Measurements from ENCODE around the gene BCL6. TPM values are rescaled to one million over a fixed set of nuclear protein-coding genes. Genes with fewer than 3 reads are reported as not detected.

The BCL6 gene
- total and polyA plus RNA-seq, 10 of the 15 experiments (the other 5 are each of a cell fraction or from before 2014, with no cell fraction given): 0.04 to 0.85 (median 0.15) TPM

DNA sequence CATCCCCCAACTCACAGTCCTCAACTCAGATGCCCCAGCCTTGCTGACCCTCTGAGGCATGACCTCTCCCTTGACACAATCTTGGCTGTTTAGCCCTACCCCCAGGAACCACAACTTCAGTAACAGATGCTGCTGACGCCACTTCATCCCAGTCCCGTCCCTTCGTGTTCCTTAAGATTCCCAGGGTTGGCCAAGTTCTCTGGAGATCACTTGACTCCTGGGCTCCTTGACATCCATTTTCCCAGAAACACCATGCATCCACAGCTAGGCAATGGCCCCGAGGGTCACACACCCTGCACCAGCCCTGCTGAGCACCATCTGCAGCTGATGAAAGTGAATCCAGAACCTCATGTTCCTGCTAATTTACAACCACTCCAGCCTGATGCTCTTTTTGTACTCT, 49.8 kb downstream of the BCL6 start:
- Histone ChIP-seq H3K27ac (ENCODE audit: control insufficient read depth, insufficient read depth) (no peak overlapping the region), H3K79me2 (ENCODE audit: control insufficient read depth, insufficient read depth, low read length) (no peaks in the 10 kb centered on the region), H3K27me3 (replicated peaks in 1 of 2; ENCODE audit: control insufficient read depth in 2 of 2, insufficient read depth in 2 of 2, low read length in 1 of 2) (peaks cover 0 to 4% of the 10 kb centered on the region in 2 experiments; a peak in 3 of 4 replicates), H3K4me3 (no peak overlapping the region), H3K9me3 (replicated peaks; ENCODE audit: control insufficient read depth, insufficient read depth, low read length) (no peaks in the 10 kb centered on the region), H4K20me1 (ENCODE audit: control insufficient read depth, insufficient read depth) (no peaks in the 10 kb centered on the region), H3K4me2 (ENCODE audit: control insufficient read depth, insufficient read depth) (no peak overlapping the region), H3K36me3 (ENCODE audit: control insufficient read depth in 2 of 2, insufficient read depth in 2 of 2, low read length in 1 of 2) (no peaks in the 10 kb centered on the region), H3K9ac (ENCODE audit: control insufficient read depth, insufficient read depth, low read length) (no peak overlapping the region), H3K4me1 (ENCODE audit: control insufficient read depth, insufficient read depth, low read length) (no peaks in the 10 kb centered on the region), H2AFZ (ENCODE audit: control insufficient read depth, low read depth, low read length) (no peak overlapping the region)
- ATAC-seq (no peak), FAIRE-seq (no peak), DNase-seq (ENCODE audit: low read depth, low spot score) (no peak)
- WGBS (ENCODE audit: insufficient coverage, insufficient replicate concordance, low lambda C conversion rate, missing lambda C conversion rate): 39% methylated on average over 4 of the region's 4 CpGs
- in situ Hi-C loops (cut with MboI) (no loop called here), intact Hi-C loops (cut with micrococcal nuclease; ENCODE audit: unreplicated experiment) (no loop called here)
- SMC1A ChIA-PET (ENCODE audit: uncharacterized antibody, unreplicated experiment): no interaction called here
- BruUV-seq (replicated peaks): no TSS peak
- CTCF ChIA-PET: interaction anchor here (1.3 kb wide), 1 partner anchor 16 kb away, joined by 3 read pairs; no protein-coding TSS in a partner anchor
- POLR2A ChIA-PET: no interaction called here
- RAD21 ChIA-PET (ENCODE audit: unreplicated experiment): no interaction called here
- no peak for TF ChIP-seq ESRRA (IDR thresholded peaks at IDR 0.05; ENCODE audit: low read length)
- no peak for TF ChIP-seq CHD2 (IDR thresholded peaks at IDR 0.05; ENCODE audit: borderline replicate concordance, low read depth, low read length)
- no peak for TF ChIP-seq CHD4 (IDR thresholded peaks at IDR 0.05)
- TF ChIP-seq STAT3 (IDR thresholded peaks at IDR 0.05; ENCODE audit: low read depth, low read length): no peak
- TF ChIP-seq, protein P1, sequence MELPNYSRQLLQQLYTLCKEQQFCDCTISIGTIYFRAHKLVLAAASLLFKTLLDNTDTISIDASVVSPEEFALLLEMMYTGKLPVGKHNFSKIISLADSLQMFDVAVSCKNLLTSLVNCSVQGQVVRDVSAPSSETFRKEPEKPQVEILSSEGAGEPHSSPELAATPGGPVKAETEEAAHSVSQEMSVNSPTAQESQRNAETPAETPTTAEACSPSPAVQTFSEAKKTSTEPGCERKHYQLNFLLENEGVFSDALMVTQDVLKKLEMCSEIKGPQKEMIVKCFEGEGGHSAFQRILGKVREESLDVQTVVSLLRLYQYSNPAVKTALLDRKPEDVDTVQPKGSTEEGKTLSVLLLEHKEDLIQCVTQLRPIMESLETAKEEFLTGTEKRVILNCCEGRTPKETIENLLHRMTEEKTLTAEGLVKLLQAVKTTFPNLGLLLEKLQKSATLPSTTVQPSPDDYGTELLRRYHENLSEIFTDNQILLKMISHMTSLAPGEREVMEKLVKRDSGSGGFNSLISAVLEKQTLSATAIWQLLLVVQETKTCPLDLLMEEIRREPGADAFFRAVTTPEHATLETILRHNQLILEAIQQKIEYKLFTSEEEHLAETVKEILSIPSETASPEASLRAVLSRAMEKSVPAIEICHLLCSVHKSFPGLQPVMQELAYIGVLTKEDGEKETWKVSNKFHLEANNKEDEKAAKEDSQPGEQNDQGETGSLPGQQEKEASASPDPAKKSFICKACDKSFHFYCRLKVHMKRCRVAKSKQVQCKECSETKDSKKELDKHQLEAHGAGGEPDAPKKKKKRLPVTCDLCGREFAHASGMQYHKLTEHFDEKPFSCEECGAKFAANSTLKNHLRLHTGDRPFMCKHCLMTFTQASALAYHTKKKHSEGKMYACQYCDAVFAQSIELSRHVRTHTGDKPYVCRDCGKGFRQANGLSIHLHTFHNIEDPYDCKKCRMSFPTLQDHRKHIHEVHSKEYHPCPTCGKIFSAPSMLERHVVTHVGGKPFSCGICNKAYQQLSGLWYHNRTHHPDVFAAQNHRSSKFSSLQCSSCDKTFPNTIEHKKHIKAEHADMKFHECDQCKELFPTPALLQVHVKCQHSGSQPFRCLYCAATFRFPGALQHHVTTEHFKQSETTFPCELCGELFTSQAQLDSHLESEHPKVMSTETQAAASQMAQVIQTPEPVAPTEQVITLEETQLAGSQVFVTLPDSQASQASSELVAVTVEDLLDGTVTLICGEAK (IDR thresholded peaks at IDR 0.05; ENCODE audit: borderline replicate concordance): no peak
- TF ChIP-seq, protein P2, sequence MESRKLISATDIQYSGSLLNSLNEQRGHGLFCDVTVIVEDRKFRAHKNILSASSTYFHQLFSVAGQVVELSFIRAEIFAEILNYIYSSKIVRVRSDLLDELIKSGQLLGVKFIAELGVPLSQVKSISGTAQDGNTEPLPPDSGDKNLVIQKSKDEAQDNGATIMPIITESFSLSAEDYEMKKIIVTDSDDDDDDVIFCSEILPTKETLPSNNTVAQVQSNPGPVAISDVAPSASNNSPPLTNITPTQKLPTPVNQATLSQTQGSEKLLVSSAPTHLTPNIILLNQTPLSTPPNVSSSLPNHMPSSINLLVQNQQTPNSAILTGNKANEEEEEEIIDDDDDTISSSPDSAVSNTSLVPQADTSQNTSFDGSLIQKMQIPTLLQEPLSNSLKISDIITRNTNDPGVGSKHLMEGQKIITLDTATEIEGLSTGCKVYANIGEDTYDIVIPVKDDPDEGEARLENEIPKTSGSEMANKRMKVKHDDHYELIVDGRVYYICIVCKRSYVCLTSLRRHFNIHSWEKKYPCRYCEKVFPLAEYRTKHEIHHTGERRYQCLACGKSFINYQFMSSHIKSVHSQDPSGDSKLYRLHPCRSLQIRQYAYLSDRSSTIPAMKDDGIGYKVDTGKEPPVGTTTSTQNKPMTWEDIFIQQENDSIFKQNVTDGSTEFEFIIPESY (IDR thresholded peaks at IDR 0.05): no peak
- TF ChIP-seq, protein P3, sequence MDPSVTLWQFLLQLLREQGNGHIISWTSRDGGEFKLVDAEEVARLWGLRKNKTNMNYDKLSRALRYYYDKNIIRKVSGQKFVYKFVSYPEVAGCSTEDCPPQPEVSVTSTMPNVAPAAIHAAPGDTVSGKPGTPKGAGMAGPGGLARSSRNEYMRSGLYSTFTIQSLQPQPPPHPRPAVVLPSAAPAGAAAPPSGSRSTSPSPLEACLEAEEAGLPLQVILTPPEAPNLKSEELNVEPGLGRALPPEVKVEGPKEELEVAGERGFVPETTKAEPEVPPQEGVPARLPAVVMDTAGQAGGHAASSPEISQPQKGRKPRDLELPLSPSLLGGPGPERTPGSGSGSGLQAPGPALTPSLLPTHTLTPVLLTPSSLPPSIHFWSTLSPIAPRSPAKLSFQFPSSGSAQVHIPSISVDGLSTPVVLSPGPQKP (IDR thresholded peaks at IDR 0.05; ENCODE audit: low read depth, low read length): no peak
- no peak for TF ChIP-seq PAX8 (IDR thresholded peaks at IDR 0.05)
- TF ChIP-seq NR2F1 (conservative IDR thresholded peaks at IDR 0.05): no peak
- TF ChIP-seq SIX5 (IDR thresholded peaks at IDR 0.05; ENCODE audit: low read depth, low read length, severe bottlenecking): no peak
- TF ChIP-seq, protein P4, sequence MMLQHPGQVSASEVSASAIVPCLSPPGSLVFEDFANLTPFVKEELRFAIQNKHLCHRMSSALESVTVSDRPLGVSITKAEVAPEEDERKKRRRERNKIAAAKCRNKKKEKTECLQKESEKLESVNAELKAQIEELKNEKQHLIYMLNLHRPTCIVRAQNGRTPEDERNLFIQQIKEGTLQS (IDR thresholded peaks at IDR 0.05; ENCODE audit: borderline replicate concordance, extremely low read depth, low read depth, low read length): no peak
- no peak for TF ChIP-seq GATAD2B (conservative IDR thresholded peaks at IDR 0.05; ENCODE audit: low read depth)
- TF ChIP-seq YY1 (IDR thresholded peaks at IDR 0.05; ENCODE audit: low read depth, low read length): no peak
- TF ChIP-seq ATF7 (IDR thresholded peaks at IDR 0.05; ENCODE audit: low read depth): no peak
